SK-N-SH treated with all-trans-retinoic acid at 6 μM for 48 hours (cell line): ENCODE results near the gene N4BP3.

ENCODE experiments used
- ATAC-seq: fragments of 200-7000 bp; cut with Tn5 transposase; 3 replicates; pipeline ENCODE4 v1.9.1; 2020; ENCODE audit warnings: mild to moderate bottlenecking, moderate library complexity
- ARNTL ChIP-seq: fragments of 450-650 bp; formaldehyde crosslinking; IDR thresholded peaks from 2 replicates; pipeline ENCODE4 v1.5.0; 2020; ENCODE audit warnings: low read depth, mild to moderate bottlenecking, moderate library complexity, borderline replicate concordance
- BACH2 ChIP-seq: fragments of 250-450 bp; sonication (Bioruptor Pico); IDR thresholded peaks from 2 replicates; pipeline ENCODE4 v1.9.0; 2021; ENCODE audit warnings: mild to moderate bottlenecking, borderline replicate concordance
- CSDC2 ChIP-seq: fragments of 250-450 bp; sonication (Bioruptor Pico); IDR thresholded peaks from 2 replicates; pipeline ENCODE4 v1.5.0; 2020; ENCODE audit warnings: mild to moderate bottlenecking, moderate library complexity
- CSRNP3 ChIP-seq: fragments of 250-450 bp; sonication (Bioruptor Pico); IDR thresholded peaks from 2 replicates; pipeline ENCODE4 v1.5.1; 2021; ENCODE audit warnings: mild to moderate bottlenecking, moderate library complexity
- GLIS3 ChIP-seq: fragments of 250-450 bp; sonication (Bioruptor Pico); IDR thresholded peaks from 2 replicates; pipeline ENCODE4 v1.5.0; 2020; ENCODE audit warnings: mild to moderate bottlenecking, moderate library complexity
- ISL1 ChIP-seq: fragments of 250-450 bp; sonication (Bioruptor Pico); IDR thresholded peaks from 2 replicates; pipeline ENCODE4 v2.1.2; 2022; ENCODE audit warnings: mild to moderate bottlenecking, moderate library complexity
- OSR1 ChIP-seq: fragments of 250-450 bp; sonication (Bioruptor Pico); IDR thresholded peaks from 2 replicates; pipeline ENCODE4 v1.8.0; 2022; ENCODE audit warnings: moderate library complexity, mild to moderate bottlenecking, inconsistent platforms
- PATZ1 ChIP-seq: fragments of 250-450 bp; sonication (Bioruptor Pico); IDR thresholded peaks from 2 replicates; pipeline ENCODE4 v1.8.0; 2020; ENCODE audit warnings: mild to moderate bottlenecking, moderate library complexity, borderline replicate concordance
- POU6F1 ChIP-seq: fragments of 250-450 bp; sonication (Bioruptor Pico); IDR thresholded peaks from 2 replicates; pipeline ENCODE4 v1.8.0; 2021; ENCODE audit warnings: low read depth, mild to moderate bottlenecking, moderate library complexity, borderline replicate concordance
- PPARA ChIP-seq: fragments of 250-450 bp; sonication (Bioruptor Pico); IDR thresholded peaks from 2 replicates; pipeline ENCODE4 v1.5.0; 2020; ENCODE audit warnings: mild to moderate bottlenecking, borderline replicate concordance
- SNAI2 ChIP-seq: fragments of 250-450 bp; sonication (Bioruptor Pico); IDR thresholded peaks from 2 replicates; pipeline ENCODE4 v1.5.0; 2020; ENCODE audit warnings: mild to moderate bottlenecking, moderate library complexity
- TCF4 ChIP-seq: fragments of 250-450 bp; sonication (Bioruptor Pico); IDR thresholded peaks from 2 replicates; pipeline ENCODE4 v1.8.0; 2021; ENCODE audit warnings: mild to moderate bottlenecking, moderate library complexity, borderline replicate concordance
- TOX ChIP-seq: fragments of 250-450 bp; sonication (Bioruptor Pico); IDR thresholded peaks from 2 replicates; pipeline ENCODE4 v1.8.0; 2021; ENCODE audit warnings: mild to moderate bottlenecking, moderate library complexity, borderline replicate concordance
- TSHZ2 ChIP-seq: fragments of 250-450 bp; sonication (Bioruptor Pico); IDR thresholded peaks from 2 replicates; pipeline ENCODE4 v1.5.0; 2020; ENCODE audit warnings: mild to moderate bottlenecking, moderate library complexity
- ZC3H10 ChIP-seq: fragments of 250-450 bp; sonication (Bioruptor Pico); IDR thresholded peaks from 2 replicates; pipeline ENCODE4 v1.5.1; 2021; ENCODE audit warnings: mild to moderate bottlenecking, moderate library complexity
- ZFP3 ChIP-seq: fragments of 250-450 bp; sonication (Bioruptor Pico); IDR thresholded peaks from 2 replicates; pipeline ENCODE4 v1.5.0; 2020; ENCODE audit warnings: mild to moderate bottlenecking, moderate library complexity
- ZFP30 ChIP-seq: fragments of 450-650 bp; formaldehyde crosslinking; IDR thresholded peaks from 2 replicates; pipeline ENCODE4 v1.5.0; 2022; ENCODE audit warnings: mild to moderate bottlenecking, moderate library complexity
- ZNF70 ChIP-seq: fragments of 450-650 bp; formaldehyde crosslinking; IDR thresholded peaks from 2 replicates; pipeline ENCODE4 v1.5.0; 2020; ENCODE audit warnings: mild to moderate bottlenecking, moderate library complexity
- TF ChIP-seq, protein P1 (sequence below): fragments of 250-450 bp; sonication (Bioruptor Pico); IDR thresholded peaks from 2 replicates; pipeline ENCODE4 v1.5.1; 2020; ENCODE audit warnings: low read depth, mild to moderate bottlenecking, moderate library complexity

The N4BP3 gene

GRCh38 chr5:178077751-178078150, 35.6 kb upstream of the N4BP3 start:
- no peak for ATAC-seq
- TF ChIP-seq ZFP30 (CRISPR knock-in tag) = no peak
- no peak for TF ChIP-seq ZC3H10
- no peak for TF ChIP-seq PATZ1 (CRISPR knock-in tag)
- TF ChIP-seq CSRNP3 (CRISPR knock-in tag) = no peak
- TF ChIP-seq TOX (CRISPR knock-in tag) = no peak

- no peak for ATAC-seq
- no peak for TF ChIP-seq OSR1 (CRISPR knock-in tag)
- TF ChIP-seq ZC3H10 = no peak
- no peak for TF ChIP-seq PPARA (CRISPR knock-in tag)
- no peak for TF ChIP-seq SNAI2 (CRISPR knock-in tag)
- no peak for TF ChIP-seq ZNF70 (CRISPR knock-in tag)
- no peak for TF ChIP-seq POU6F1 (CRISPR knock-in tag)
- TF ChIP-seq CSRNP3 (CRISPR knock-in tag) = no peak
- no peak for TF ChIP-seq BACH2 (CRISPR knock-in tag)
- no peak for TF ChIP-seq CSDC2 (CRISPR knock-in tag)
- TF ChIP-seq TCF4 (CRISPR knock-in tag) = no peak
- no peak for TF ChIP-seq TSHZ2 (CRISPR knock-in tag)
- no peak for TF ChIP-seq ARNTL
Observed at GRCh38 chr5:178078197-178079010, 34.9 kb upstream of the N4BP3 start.

- no peak for ATAC-seq
- TF ChIP-seq PATZ1 (CRISPR knock-in tag) = no peak
- no peak for TF ChIP-seq GLIS3 (CRISPR knock-in tag)
- no peak for TF ChIP-seq ZFP3 (CRISPR knock-in tag)
- no peak for TF ChIP-seq ARNTL
- TF ChIP-seq BACH2 (CRISPR knock-in tag) = no peak
- TF ChIP-seq SNAI2 (CRISPR knock-in tag) = no peak
- TF ChIP-seq, protein P1, sequence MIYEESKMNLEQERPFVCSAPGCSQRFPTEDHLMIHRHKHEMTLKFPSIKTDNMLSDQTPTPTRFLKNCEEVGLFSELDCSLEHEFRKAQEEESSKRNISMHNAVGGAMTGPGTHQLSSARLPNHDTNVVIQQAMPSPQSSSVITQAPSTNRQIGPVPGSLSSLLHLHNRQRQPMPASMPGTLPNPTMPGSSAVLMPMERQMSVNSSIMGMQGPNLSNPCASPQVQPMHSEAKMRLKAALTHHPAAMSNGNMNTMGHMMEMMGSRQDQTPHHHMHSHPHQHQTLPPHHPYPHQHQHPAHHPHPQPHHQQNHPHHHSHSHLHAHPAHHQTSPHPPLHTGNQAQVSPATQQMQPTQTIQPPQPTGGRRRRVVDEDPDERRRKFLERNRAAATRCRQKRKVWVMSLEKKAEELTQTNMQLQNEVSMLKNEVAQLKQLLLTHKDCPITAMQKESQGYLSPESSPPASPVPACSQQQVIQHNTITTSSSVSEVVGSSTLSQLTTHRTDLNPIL (CRISPR knock-in tag) = no peak
- TF ChIP-seq ZC3H10 = no peak
- TF ChIP-seq TSHZ2 (CRISPR knock-in tag) = no peak
- TF ChIP-seq PPARA (CRISPR knock-in tag) = no peak
- TF ChIP-seq ISL1 = no peak
Observed at GRCh38 chr5:178080056-178080455, 33.3 kb upstream of the N4BP3 start.
